Loucy (cell line): ENCODE measurements around the gene FEZF2.

Experiments used
- CTCF ChIP-seq: fragments of 200-600 bp; sonication (generic); conservative IDR thresholded peaks from 2 replicates; pipeline ENCODE4 v1.5.1; 2014; ENCODE audit warnings: mild to moderate bottlenecking, antibody characterized with exemption, low read length
- EZH2phosphoT487 ChIP-seq: fragments of 200-600 bp; IDR thresholded peaks from 2 replicates; pipeline ENCODE4 v1.6.1; 2018; ENCODE audit warnings: antibody characterized with exemption, mild to moderate bottlenecking, moderate library complexity, borderline replicate concordance

- TF ChIP-seq EZH2phosphoT487 (no peak), CTCF (no peak)
Observed at GRCh38 chr3:62356356-62356755, 17.0 kb downstream of the FEZF2 start.
